ENCODE measurements around the gene SPATA21. TPM values are rescaled to one million over a fixed set of nuclear protein-coding genes. Genes with fewer than 3 reads are reported as not detected.
A peak's percentile ranks its signal among the peaks of the same experiment; 100 is the strongest.
"Not testable (repeated sequence)": the region's sequence is repeated elsewhere in the genome, so short reads cannot be mapped to it uniquely, and the experiment has no call there.

Gene SPATA21
- total RNA-seq, 4 donors from 2014 or later: not detected

DNA sequence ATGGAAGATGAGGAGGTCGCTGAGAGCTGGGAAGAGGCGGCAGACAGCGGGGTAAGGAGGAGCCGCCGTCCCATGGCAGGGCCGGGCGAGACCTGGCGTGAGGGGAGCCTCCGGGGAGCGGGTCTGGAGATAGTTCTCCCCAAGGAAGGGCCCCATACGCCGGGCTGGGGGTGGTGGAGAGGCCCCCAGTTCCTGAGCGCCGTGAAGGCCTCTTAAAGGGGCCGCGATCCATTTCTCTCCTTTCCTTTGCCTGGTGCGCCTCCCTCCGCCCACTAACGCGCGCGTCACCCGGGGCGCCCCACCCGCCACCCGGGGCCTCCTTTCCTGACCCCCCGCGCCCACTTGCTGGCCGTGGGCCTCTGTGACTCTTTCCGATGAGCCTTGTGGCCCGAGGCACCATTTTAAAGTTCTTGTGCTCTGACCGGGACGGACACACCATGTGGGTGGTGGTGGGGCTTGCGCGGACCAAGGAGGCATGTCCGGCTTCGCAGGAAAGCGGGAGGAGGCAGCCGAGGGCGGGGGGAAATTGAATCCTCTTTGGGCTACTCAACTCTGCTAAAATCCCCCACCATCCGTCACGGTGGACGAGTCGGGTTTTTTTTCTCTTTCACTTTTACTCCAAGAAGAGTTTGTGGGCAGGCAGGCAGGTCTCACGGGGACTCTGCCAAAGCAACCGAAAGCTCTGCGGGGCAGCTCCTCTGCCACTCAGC, 69.8 kb downstream of the SPATA21 start:
- H3K4me1 ChIP-seq: peaks cover 46% of the 10 kb centered on the region
- 0% methylated on average over 29 of the region's 47 CpGs for WGBS

DNA sequence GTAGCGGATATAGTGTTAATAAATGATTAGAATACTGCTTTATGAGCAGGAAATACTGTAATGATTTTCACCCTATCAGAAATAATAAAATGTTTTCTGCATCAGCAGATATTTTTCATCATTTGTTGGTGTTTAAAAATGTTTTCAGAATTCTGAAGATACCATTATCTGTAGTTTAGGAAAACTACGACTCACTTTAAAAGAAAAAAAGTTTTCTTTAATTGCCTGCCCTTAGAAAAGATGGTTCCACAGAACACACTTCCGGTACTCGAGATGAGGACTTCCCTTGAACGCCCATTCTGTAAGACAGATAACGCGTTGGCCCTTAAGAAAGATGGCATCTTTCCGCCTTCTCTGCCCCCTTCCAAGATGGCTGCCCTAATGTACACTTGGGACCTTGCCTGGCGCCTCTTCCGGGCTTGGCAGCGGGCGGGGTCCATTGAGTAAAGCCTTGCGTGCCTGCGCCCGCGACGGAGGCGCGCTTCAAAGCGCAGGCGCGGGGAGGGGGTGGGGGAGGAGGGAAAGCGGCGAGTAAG, 70.4 kb downstream of the SPATA21 start, which contains the start of gene SZRD1:
TSS of gene SZRD1 (plus strand) at position 521 of the 536 bp plus-strand sequence. CDS start 16 bp downstream, outside the sequence.
- WGBS: 3% methylated on average over 24 of the region's 24 CpGs
- H3K9me3 ChIP-seq: no peaks in the 10 kb centered on the region
- DNase-seq (ENCODE audit: low spot score in 2 of 2): peak; percentile 96 to 98
- H3K27ac ChIP-seq: peak within 1 kb of the TSS; percentile 99
- H3K4me3 ChIP-seq: peak within 1 kb of the TSS; percentile 91
- TF ChIP-seq EP300 (IDR thresholded peaks at IDR 0.05) (no peak), POLR2A (IDR thresholded peaks at IDR 0.05) (no peak), POLR2AphosphoS5 (IDR thresholded peaks at IDR 0.05) (peak; percentile 34 to 94 (median 88))
- TF ChIP-seq, protein P1, sequence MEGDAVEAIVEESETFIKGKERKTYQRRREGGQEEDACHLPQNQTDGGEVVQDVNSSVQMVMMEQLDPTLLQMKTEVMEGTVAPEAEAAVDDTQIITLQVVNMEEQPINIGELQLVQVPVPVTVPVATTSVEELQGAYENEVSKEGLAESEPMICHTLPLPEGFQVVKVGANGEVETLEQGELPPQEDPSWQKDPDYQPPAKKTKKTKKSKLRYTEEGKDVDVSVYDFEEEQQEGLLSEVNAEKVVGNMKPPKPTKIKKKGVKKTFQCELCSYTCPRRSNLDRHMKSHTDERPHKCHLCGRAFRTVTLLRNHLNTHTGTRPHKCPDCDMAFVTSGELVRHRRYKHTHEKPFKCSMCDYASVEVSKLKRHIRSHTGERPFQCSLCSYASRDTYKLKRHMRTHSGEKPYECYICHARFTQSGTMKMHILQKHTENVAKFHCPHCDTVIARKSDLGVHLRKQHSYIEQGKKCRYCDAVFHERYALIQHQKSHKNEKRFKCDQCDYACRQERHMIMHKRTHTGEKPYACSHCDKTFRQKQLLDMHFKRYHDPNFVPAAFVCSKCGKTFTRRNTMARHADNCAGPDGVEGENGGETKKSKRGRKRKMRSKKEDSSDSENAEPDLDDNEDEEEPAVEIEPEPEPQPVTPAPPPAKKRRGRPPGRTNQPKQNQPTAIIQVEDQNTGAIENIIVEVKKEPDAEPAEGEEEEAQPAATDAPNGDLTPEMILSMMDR (IDR thresholded peaks at IDR 0.05): no peak
- no peaks in the 10 kb centered on the region for H3K36me3 ChIP-seq
- H3K4me1 ChIP-seq: peaks cover 40% of the 10 kb centered on the region
- H3K27me3 ChIP-seq: no peaks in the 10 kb centered on the region

More for the DNA sequence above, 69.8 kb downstream of the SPATA21 start:
- Histone ChIP-seq H3K36me3 (no peaks in the 10 kb centered on the region), H3K4me3 (peak overlapping the region; percentile 91), H3K9me3 (no peaks in the 10 kb centered on the region), H3K27ac (peak overlapping the region; percentile 99), H3K27me3 (no peaks in the 10 kb centered on the region)
- peak; percentile 88 to 93 for DNase-seq (ENCODE audit: low spot score in 2 of 2)
- TF ChIP-seq EP300 (IDR thresholded peaks at IDR 0.05): no peak
- TF ChIP-seq POLR2A (IDR thresholded peaks at IDR 0.05): peak; percentile 19 to 88

DNA sequence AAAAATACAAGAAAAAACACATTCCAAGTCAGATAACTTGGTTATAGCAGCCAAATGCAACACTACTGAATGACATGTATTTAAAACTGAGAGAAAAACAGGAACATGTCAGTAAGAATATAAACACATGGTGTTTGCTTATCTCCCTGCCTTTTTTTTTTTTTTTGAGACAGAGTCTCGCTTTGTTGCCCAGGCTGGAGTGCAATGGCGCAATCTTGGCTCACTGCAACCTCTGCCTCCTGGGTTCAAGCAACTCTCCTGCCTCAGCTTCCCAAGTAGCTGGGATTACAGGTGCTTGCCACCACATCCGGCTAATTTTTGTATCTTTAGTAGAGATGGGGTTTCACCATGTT, 72.1 kb downstream of the SPATA21 start:
- WGBS: 64% methylated on average over 3 of the region's 3 CpGs
- H3K9me3 ChIP-seq; H3K4me3 ChIP-seq; H3K27ac ChIP-seq; H3K27me3 ChIP-seq; H3K36me3 ChIP-seq; DNase-seq (ENCODE audit: low spot score in 2 of 2): not testable (repeated sequence)
- peaks cover 29% of the 10 kb centered on the region for H3K4me1 ChIP-seq

DNA sequence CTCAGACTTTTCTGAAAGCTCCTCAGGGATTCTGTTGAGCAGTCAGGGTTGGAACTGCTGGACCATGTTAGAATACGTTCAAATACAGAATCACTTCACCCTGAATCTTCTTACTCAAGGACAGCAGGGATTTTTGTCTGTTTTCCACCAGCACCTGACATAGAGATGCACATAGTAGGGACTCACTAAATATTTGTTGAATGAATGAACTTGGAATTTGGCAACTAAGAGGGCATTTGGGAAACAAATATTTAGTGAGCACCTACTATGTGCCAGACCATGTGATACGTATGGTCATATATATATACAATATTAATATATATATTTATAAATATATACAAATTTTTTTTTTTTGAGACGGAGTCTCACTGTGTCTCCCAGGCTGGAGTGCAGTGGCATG, 80.4 kb downstream of the SPATA21 start:
- WGBS: 83% methylated on average over 3 of the region's 3 CpGs
- peaks cover 11% of the 10 kb centered on the region for H3K4me1 ChIP-seq
- no peak for DNase-seq (ENCODE audit: low spot score in 2 of 2)
- no peaks in the 10 kb centered on the region for H3K9me3 ChIP-seq
- TF ChIP-seq POLR2AphosphoS5 (IDR thresholded peaks at IDR 0.05) (no peak), EP300 (IDR thresholded peaks at IDR 0.05) (no peak), POLR2A (IDR thresholded peaks at IDR 0.05) (no peak)
- TF ChIP-seq, protein P1 (IDR thresholded peaks at IDR 0.05): no peak
- H3K27me3 ChIP-seq: no peaks in the 10 kb centered on the region
- no peak overlapping the region for H3K4me3 ChIP-seq
- no peak overlapping the region for H3K27ac ChIP-seq
- no peaks in the 10 kb centered on the region for H3K36me3 ChIP-seq

DNA sequence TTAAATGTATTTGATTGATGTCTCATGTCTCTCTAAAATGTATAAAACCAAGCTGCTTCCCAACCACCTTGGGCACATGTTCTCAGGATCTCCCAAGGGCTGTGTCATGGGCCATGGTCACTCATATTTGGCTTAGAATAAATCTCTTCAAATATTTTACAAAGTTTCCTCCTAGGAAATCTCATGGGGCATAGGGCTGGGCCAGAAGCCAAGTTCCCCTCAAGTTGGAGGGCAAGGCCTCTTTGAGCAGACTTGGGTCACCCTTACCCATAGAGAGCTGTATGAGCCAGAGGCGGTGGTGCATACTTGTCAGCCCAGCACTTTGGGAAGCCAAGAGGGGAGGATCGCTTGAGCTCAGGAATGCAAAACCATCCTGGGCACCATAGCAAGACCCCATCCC, 82.6 kb downstream of the SPATA21 start:
- DNase-seq (ENCODE audit: low spot score in 2 of 2): no peak
- Histone ChIP-seq H3K4me3 (no peak overlapping the region), H3K9me3 (no peaks in the 10 kb centered on the region), H3K27ac (no peak overlapping the region), H3K4me1 (peaks cover 24% of the 10 kb centered on the region), H3K27me3 (no peaks in the 10 kb centered on the region), H3K36me3 (no peaks in the 10 kb centered on the region)
- 76% methylated on average over 2 of the region's 2 CpGs for WGBS
- no peak for TF ChIP-seq POLR2AphosphoS5 (IDR thresholded peaks at IDR 0.05)
- TF ChIP-seq, protein P1 (IDR thresholded peaks at IDR 0.05): no peak

DNA sequence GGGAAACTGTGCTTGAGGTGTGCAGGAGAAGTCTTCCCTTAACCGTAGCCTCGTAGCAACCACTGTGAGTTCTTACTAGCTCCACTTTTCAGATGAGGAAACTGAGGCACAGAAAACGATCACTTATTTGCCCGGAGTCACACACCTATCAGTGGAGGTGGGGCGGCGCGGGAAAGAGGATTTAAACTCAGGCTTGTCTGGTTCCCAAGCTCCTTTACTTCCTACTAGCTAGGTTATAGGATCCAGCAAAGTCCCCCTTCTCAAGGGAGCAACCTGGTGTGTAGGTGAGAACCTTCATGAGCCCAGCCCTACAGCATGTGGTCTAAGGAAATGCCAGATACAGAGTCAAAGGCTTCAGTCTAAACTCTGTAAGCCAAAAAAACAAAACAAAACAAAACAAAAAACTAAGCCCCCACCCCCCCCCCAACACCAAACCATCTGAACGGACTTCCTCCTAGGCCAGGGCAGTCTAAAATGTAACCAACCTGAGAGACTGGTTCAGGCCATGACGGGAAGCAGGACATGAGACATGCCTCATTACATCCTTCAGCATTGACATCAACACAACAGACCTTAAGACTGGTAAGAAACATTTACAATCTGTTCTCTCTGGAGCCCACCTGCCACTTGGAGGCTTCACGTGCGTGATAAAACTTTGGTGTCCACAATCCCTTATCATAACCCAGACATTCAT, 84.2 kb downstream of the SPATA21 start:
- DNase-seq (ENCODE audit: low spot score in 2 of 2): no peak
- Histone ChIP-seq H3K9me3 (no peaks in the 10 kb centered on the region), H3K27me3 (no peaks in the 10 kb centered on the region), H3K4me3 (peak overlapping the region; percentile 98), H3K4me1 (peaks cover 39% of the 10 kb centered on the region), H3K36me3 (no peaks in the 10 kb centered on the region), H3K27ac (peak overlapping the region; percentile 96)
- WGBS: 45% methylated on average over 11 of the region's 11 CpGs
- TF ChIP-seq POLR2A (IDR thresholded peaks at IDR 0.05) (no peak), EP300 (IDR thresholded peaks at IDR 0.05) (no peak), POLR2AphosphoS5 (IDR thresholded peaks at IDR 0.05) (no peak)
- TF ChIP-seq, protein P1 (IDR thresholded peaks at IDR 0.05): no peak

All from suprapubic skin (tissue), 4 donors.